CMK (cell line): Measurements from ENCODE around the gene TRIM10.
"Not testable (repeated sequence)": the region's sequence is repeated elsewhere in the genome, so short reads cannot be mapped to it uniquely, and the experiment has no call there.

Experiments used
- DNase-seq: peaks from one replicate; pipeline ENCODE4 v3.0.0-alpha.2; 2010; ENCODE audit warnings: low read depth

Gene TRIM10

GRCh38 chr6:30129265-30130178 lies 31.5 kb downstream of the TRIM10 start:
- no peak for DNase-seq

GRCh38 chr6:30127238-30128093 lies 33.5 kb downstream of the TRIM10 start:
- DNase-seq, result no peak

- DNase-seq, result no peak
Observed at GRCh38 chr6:30122515-30122914, 38.5 kb downstream of the TRIM10 start.

- DNase-seq, result no peak
Observed at GRCh38 chr6:30121446-30122366, 39.3 kb downstream of the TRIM10 start.

- DNase-seq, result not testable (repeated sequence)
Observed at GRCh38 chr6:30118691-30119090, 42.3 kb downstream of the TRIM10 start.

- DNase-seq, result no peak
Observed at GRCh38 chr6:30116724-30117123, 44.3 kb downstream of the TRIM10 start.

GRCh38 chr6:30113841-30114240 lies 47.2 kb downstream of the TRIM10 start:
- no peak for DNase-seq

- no peak for DNase-seq
Observed at GRCh38 chr6:30113003-30113759, 47.8 kb downstream of the TRIM10 start, which contains the start of gene TRIM31. TSS of gene TRIM31 (minus strand) at chr6:30113090. CDS start at chr6:30112805, 285 bp downstream.

- no peak for DNase-seq
Observed at GRCh38 chr6:30112402-30112994, 48.5 kb downstream of the TRIM10 start.

- no peak for DNase-seq
Observed at GRCh38 chr6:30111266-30111856, 49.6 kb downstream of the TRIM10 start.

- DNase-seq, result no peak
Observed at GRCh38 chr6:30104661-30105060, 56.4 kb downstream of the TRIM10 start.

GRCh38 chr6:30103872-30104179 lies 57.2 kb downstream of the TRIM10 start:
- no peak for DNase-seq

GRCh38 chr6:30102970-30103871 lies 57.8 kb downstream of the TRIM10 start:
- peak; percentile 64 for DNase-seq

- DNase-seq, result no peak
Observed at GRCh38 chr6:30102414-30102969, 58.5 kb downstream of the TRIM10 start.
